T-cell (primary cell): ENCODE results near the gene PDE10A. TPM values are rescaled to one million over a fixed set of nuclear protein-coding genes. Genes with fewer than 3 reads are reported as not detected.

Experiments
- ATAC-seq, 4 experiments: fragments of 200-7000 bp in 3 of 4; fragments of 150-1000 bp in 1 of 4; cut with Tn5 transposase; replicated peaks in 1 of 4; 1 replicate in 3 of 4; 2 replicates in 1 of 4; pipeline ENCODE4 v1.10.0; 2021; ENCODE audit warnings: moderate library complexity in 3 of 4, mild to moderate bottlenecking in 2 of 4, moderate number of reproducible peaks in 1 of 4
- CTCF ChIA-PET, 2 donors: fragments of 300-600 bp; sonication (Branson Sonifier 250); formaldehyde crosslinking; loops; one replicate each; lab custom pipeline; 2022; ENCODE audit warnings: antibody characterized with exemption in 2 of 2; lab: Charles Lee
- POLR2A ChIA-PET, 2 donors: fragments of 300-600 bp; sonication (Branson Sonifier 250); formaldehyde crosslinking; loops; one replicate each; lab custom pipeline; 2022; ENCODE audit warnings: antibody characterized with exemption in 2 of 2; lab: Charles Lee
- DNase-seq, 35 experiments: peaks; one replicate each; pipeline versions ENCODE4 v3.0.0 to v3.0.0-alpha.2; 2013 to 2023
- H3K27ac ChIP-seq: one replicate; pipeline ENCODE4 v1.5.1; 2013; ENCODE audit warnings: low read length
- H3K27me3 ChIP-seq, 2 experiments: replicated peaks in 1 of 2; 1 replicate in 1 of 2; 2 replicates in 1 of 2; pipeline versions ENCODE4 v1.6.1 to v1.7.0; 2013; ENCODE audit warnings: low read length in 1 of 2, mixed read lengths in 1 of 2; ENCODE audit not compliant: control insufficient read depth in 2 of 2, insufficient read depth in 2 of 2; ENCODE audit errors: extremely low read depth in 1 of 2
- H3K36me3 ChIP-seq, 2 donors: 1 replicate in 1 of 2; 2 replicates in 1 of 2; pipeline versions ENCODE4 v1.6.1 to v1.7.0; 2013; ENCODE audit warnings: low read length in 1 of 2; ENCODE audit not compliant: control insufficient read depth in 2 of 2, insufficient read depth in 1 of 2; ENCODE audit errors: extremely low read depth in 1 of 2
- H3K4me1 ChIP-seq, 2 experiments: 1 replicate in 1 of 2; 2 replicates in 1 of 2; pipeline versions ENCODE4 v1.6.1 to v1.7.0; 2013; ENCODE audit warnings: low read length in 2 of 2, mixed read lengths in 1 of 2; ENCODE audit not compliant: insufficient read depth in 2 of 2, control insufficient read depth in 1 of 2; ENCODE audit errors: extremely low read depth in 1 of 2
- H3K4me3 ChIP-seq, 2 donors: 1 replicate in 1 of 2; 2 replicates in 1 of 2; pipeline versions ENCODE4 v1.5.1 to v1.7.0; 2013; ENCODE audit warnings: mild to moderate bottlenecking in 2 of 2, low read length in 1 of 2, moderate library complexity in 1 of 2; ENCODE audit not compliant: control insufficient read depth in 1 of 2; ENCODE audit errors: extremely low read depth in 1 of 2
- H3K9me3 ChIP-seq: 2 replicates; pipeline ENCODE4 v1.7.0; 2013
- H3K27ac Mint-ChIP-seq, 2 donors: one replicate each; pipeline ENCODE4 v1.8.0; 2020 to 2021; ENCODE audit warnings: mild to moderate bottlenecking in 2 of 2, mixed read lengths in 2 of 2
- H3K27me3 Mint-ChIP-seq, 2 donors: one replicate each; pipeline ENCODE4 v1.8.0; 2021 to 2022; ENCODE audit warnings: mixed read lengths in 2 of 2
- H3K36me3 Mint-ChIP-seq: one replicate; pipeline ENCODE4 v1.8.0; 2021; ENCODE audit warnings: mixed read lengths
- H3K4me1 Mint-ChIP-seq, 3 donors: one replicate each; pipeline ENCODE4 v1.8.0; 2020 to 2022; ENCODE audit warnings: mixed read lengths in 3 of 3, mild to moderate bottlenecking in 1 of 3
- H3K4me3 Mint-ChIP-seq, 3 donors: one replicate each; pipeline ENCODE4 v1.8.0; 2020 to 2022; ENCODE audit warnings: mild to moderate bottlenecking in 3 of 3, mixed read lengths in 3 of 3, moderate library complexity in 3 of 3
- H3K9me3 Mint-ChIP-seq, 3 donors: one replicate each; pipeline ENCODE4 v1.8.0; 2020 to 2022; ENCODE audit warnings: mixed read lengths in 3 of 3
- WGBS: methylation state at CpG from one replicate; pipeline ENCODE4 v1.1.5; 2013; ENCODE audit warnings: missing lambda C conversion rate; ENCODE audit not compliant: insufficient coverage; 5-methylcytosine and 5-hydroxymethylcytosine counted together
- total RNA-seq, 35 experiments: library from RNA in 6 of 35; stranded (reverse) in 6 of 35; fragments of 120-200 nt in 1 of 35; gene quantifications; one replicate each; pipeline versions ENCODE4 v1.2.1 to v1.2.4 and lab custom pipeline; 2013 to 2026

The PDE10A gene
- total RNA-seq (under 1 TPM in 1 of 5 donors, not detected in 4; 0.12 TPM), total RNA-seq (lab: John Stamatoyannopoulos, UW) (0 to 0.51 (median 0.06) reads per million in 29 experiments)
- 0.24 TPM for total RNA-seq (2013)

- ChIA-PET CTCF (no interaction called here), POLR2A (no interaction called here)
- H3K36me3 ChIP-seq, result no peaks in the 10 kb centered on the region
- Mint-ChIP-seq H3K4me1 (peaks cover 0 to 12% (median 10%) of the 10 kb centered on the region in 3 donors), H3K36me3 (no peaks in the 10 kb centered on the region), H3K27ac (no peak within 1 kb of the TSS), H3K27me3 (peaks cover 43 to 51% of the 10 kb centered on the region in 2 donors), H3K4me3 (peak within 1 kb of the TSS in 1 of 3 donors; percentile 37), H3K9me3 (no peaks in the 10 kb centered on the region)
- no peak for DNase-seq
- no peak within 1 kb of the TSS for H3K4me3 ChIP-seq
- peaks cover 0 to 2% of the 10 kb centered on the region in 2 experiments for H3K4me1 ChIP-seq
- H3K27me3 ChIP-seq, result peaks cover 14 to 38% of the 10 kb centered on the region in 2 experiments
- H3K9me3 ChIP-seq, result no peaks in the 10 kb centered on the region
- ATAC-seq, result no peak
- no peak within 1 kb of the TSS for H3K27ac ChIP-seq
- WGBS, result 1% methylated on average over 80 of the region's 80 CpGs
These were observed at the start of gene PDE10A for GRCh38 chr6:165662749-165663376. Gene PDE10A, minus strand, starts transcription at chr6:165663241. Its CDS starts 430 bp downstream, at chr6:165662811.

- ChIA-PET POLR2A (no interaction called here), CTCF (no interaction called here)
- 92% methylated on average over 18 of the region's 23 CpGs for WGBS
- H3K27me3 ChIP-seq, result peaks cover under 1 to 2% of the 10 kb centered on the region in 2 experiments
- no peaks in the 10 kb centered on the region for H3K36me3 ChIP-seq
- DNase-seq, result no peak
- Mint-ChIP-seq H3K36me3 (no peaks in the 10 kb centered on the region), H3K4me1 (no peaks in the 10 kb centered on the region), H3K9me3 (peaks cover 0 to 5% (median 3%) of the 10 kb centered on the region in 3 donors), H3K27me3 (peaks cover 2 to 3% of the 10 kb centered on the region in 2 donors), H3K4me3 (no peak overlapping the region), H3K27ac (no peak overlapping the region)
- H3K27ac ChIP-seq, result no peak overlapping the region
- no peaks in the 10 kb centered on the region for H3K4me1 ChIP-seq
- ATAC-seq, result no peak
- H3K4me3 ChIP-seq, result no peak overlapping the region
- no peaks in the 10 kb centered on the region for H3K9me3 ChIP-seq
These were observed 46.0 kb upstream of the PDE10A start for GRCh38 chr6:165708985-165709576.

GRCh38 chr6:165707067-165707853, 44.2 kb upstream of the PDE10A start:
- WGBS, result 88% methylated on average over 13 of the region's 14 CpGs

GRCh38 chr6:165705941-165706340, 42.9 kb upstream of the PDE10A start:
- Mint-ChIP-seq H3K27me3 (peaks cover 0 to 3% of the 10 kb centered on the region in 2 donors), H3K4me3 (no peak overlapping the region), H3K27ac (no peak overlapping the region), H3K4me1 (no peaks in the 10 kb centered on the region), H3K36me3 (no peaks in the 10 kb centered on the region), H3K9me3 (peaks cover 0 to 10% (median 5%) of the 10 kb centered on the region in 3 donors)
- H3K9me3 ChIP-seq, result no peaks in the 10 kb centered on the region
- H3K4me3 ChIP-seq, result no peak overlapping the region
- H3K36me3 ChIP-seq, result no peaks in the 10 kb centered on the region
- H3K4me1 ChIP-seq, result no peaks in the 10 kb centered on the region
- no peak overlapping the region for H3K27ac ChIP-seq
- CTCF ChIA-PET, result no interaction called here
- POLR2A ChIA-PET, result no interaction called here
- DNase-seq (no peak), ATAC-seq (no peak)
- H3K27me3 ChIP-seq, result peaks cover 2 to 3% of the 10 kb centered on the region in 2 experiments
- WGBS, result 71% methylated on average over 1 of the region's 5 CpGs

More at GRCh38 chr6:165707067-165707853, 44.2 kb upstream of the PDE10A start:
- POLR2A ChIA-PET, result no interaction called here
- Mint-ChIP-seq H3K4me3 (no peak overlapping the region), H3K36me3 (no peaks in the 10 kb centered on the region), H3K9me3 (peaks cover 0 to 5% (median 3%) of the 10 kb centered on the region in 3 donors), H3K4me1 (no peaks in the 10 kb centered on the region), H3K27me3 (peaks cover 2 to 3% of the 10 kb centered on the region in 2 donors), H3K27ac (no peak overlapping the region)
- CTCF ChIA-PET, result no interaction called here
- no peaks in the 10 kb centered on the region for H3K9me3 ChIP-seq
- DNase-seq, result no peak
- H3K36me3 ChIP-seq, result no peaks in the 10 kb centered on the region
- no peak overlapping the region for H3K4me3 ChIP-seq
- H3K4me1 ChIP-seq, result no peaks in the 10 kb centered on the region
- H3K27ac ChIP-seq, result no peak overlapping the region
- H3K27me3 ChIP-seq, result peaks cover 2 to 3% of the 10 kb centered on the region in 2 experiments
- no peak for ATAC-seq

- WGBS, result 82% methylated on average over 6 of the region's 9 CpGs
- H3K27me3 Mint-ChIP-seq, result peaks cover 0 to 3% of the 10 kb centered on the region in 2 donors
- CTCF ChIA-PET, result no interaction called here
- peaks cover 0 to 11% (median 0%) of the 10 kb centered on the region in 3 donors for H3K9me3 Mint-ChIP-seq
- Histone ChIP-seq H3K9me3 (no peaks in the 10 kb centered on the region), H3K27ac (no peak overlapping the region), H3K4me1 (no peaks in the 10 kb centered on the region), H3K4me3 (no peak overlapping the region), H3K27me3 (peaks cover 2 to 3% of the 10 kb centered on the region in 2 experiments), H3K36me3 (no peaks in the 10 kb centered on the region)
- POLR2A ChIA-PET, result no interaction called here
- H3K4me1 Mint-ChIP-seq, result no peaks in the 10 kb centered on the region
- H3K27ac Mint-ChIP-seq, result no peak overlapping the region
- ATAC-seq (no peak), DNase-seq (no peak)
- H3K36me3 Mint-ChIP-seq, result no peaks in the 10 kb centered on the region
- no peak overlapping the region for H3K4me3 Mint-ChIP-seq
These were observed 41.2 kb upstream of the PDE10A start for GRCh38 chr6:165704045-165704748.

- Mint-ChIP-seq H3K9me3 (peaks cover 0 to 16% (median 0%) of the 10 kb centered on the region in 3 donors), H3K27ac (no peak overlapping the region), H3K27me3 (peaks cover 0 to 3% of the 10 kb centered on the region in 2 donors), H3K4me1 (no peaks in the 10 kb centered on the region), H3K36me3 (no peaks in the 10 kb centered on the region), H3K4me3 (no peak overlapping the region)
- peaks cover 2 to 3% of the 10 kb centered on the region in 2 experiments for H3K27me3 ChIP-seq
- DNase-seq, result no peak
- WGBS, result 65% methylated on average over 8 of the region's 10 CpGs
- no peaks in the 10 kb centered on the region for H3K36me3 ChIP-seq
- H3K27ac ChIP-seq, result no peak overlapping the region
- no peaks in the 10 kb centered on the region for H3K4me1 ChIP-seq
- ATAC-seq, result no peak
- ChIA-PET CTCF (no interaction called here), POLR2A (no interaction called here)
- no peaks in the 10 kb centered on the region for H3K9me3 ChIP-seq
- no peak overlapping the region for H3K4me3 ChIP-seq
These were observed 39.6 kb upstream of the PDE10A start for GRCh38 chr6:165702669-165703068.
